Umbilical cord (tissue), 2 donors: ENCODE data around the gene CDS1. TPM values are rescaled to one million over a fixed set of nuclear protein-coding genes. Genes with fewer than 3 reads are reported as not detected.
"Not testable (repeated sequence)": the region's sequence is repeated elsewhere in the genome, so short reads cannot be mapped to it uniquely, and the experiment has no call there.

ENCODE experiments used
- DNase-seq: peaks from one replicate; pipeline ENCODE4 v3.0.0-alpha.2; 2015; ENCODE audit warnings: low spot score
- total RNA-seq: library from RNA; depleted of rRNA; stranded (reverse); fragments of >200 nt; gene quantifications from one replicate; pipeline ENCODE4 v1.2.3, GENCODE V29; 2014; ENCODE audit warnings: low replicate concordance; ENCODE audit not compliant: insufficient read depth

CDS1 gene
- total RNA-seq, 1 donor from 2014 or later, result 1.7 TPM

DNA sequence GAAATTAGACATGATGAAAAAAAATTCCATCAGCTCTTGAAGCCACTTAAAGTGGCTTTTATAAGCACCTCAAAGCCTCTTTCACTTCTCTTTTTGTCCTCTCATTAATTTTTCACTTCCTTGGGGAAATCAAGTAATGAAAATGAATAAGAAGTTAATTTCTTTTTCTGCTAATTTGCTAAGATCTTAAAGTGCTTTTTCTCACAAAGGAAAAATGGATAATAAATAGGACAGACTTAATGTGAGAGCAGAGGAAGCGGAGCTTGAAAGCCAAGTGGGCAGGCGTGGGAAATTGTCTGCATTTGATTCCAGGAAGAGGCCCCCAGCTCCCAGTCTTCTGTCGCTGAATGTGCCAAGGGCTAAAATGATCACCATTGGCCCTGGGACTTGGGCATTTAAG is 28.6 kb downstream of the CDS1 start:
- no peak for DNase-seq

DNA sequence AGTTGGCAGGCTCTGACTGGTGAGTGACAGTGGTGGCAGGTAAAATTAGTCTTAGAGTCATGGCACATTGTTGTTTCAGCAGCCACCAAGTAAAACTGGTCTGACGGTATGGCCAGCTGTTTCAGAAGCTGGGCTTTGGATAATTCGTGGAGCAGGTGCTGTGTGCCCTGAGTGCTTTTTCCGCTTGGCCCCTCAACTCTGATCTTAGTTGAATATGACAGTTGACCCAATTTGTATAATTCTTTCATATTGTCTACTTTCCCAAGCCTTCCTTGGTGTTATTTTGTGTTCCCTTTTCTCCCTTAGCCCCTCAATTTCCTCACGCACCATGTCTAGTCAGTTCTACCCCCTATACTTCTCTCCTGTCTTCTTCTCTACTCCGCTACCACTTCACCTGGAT is 32.0 kb downstream of the CDS1 start:
- no peak for DNase-seq

DNA sequence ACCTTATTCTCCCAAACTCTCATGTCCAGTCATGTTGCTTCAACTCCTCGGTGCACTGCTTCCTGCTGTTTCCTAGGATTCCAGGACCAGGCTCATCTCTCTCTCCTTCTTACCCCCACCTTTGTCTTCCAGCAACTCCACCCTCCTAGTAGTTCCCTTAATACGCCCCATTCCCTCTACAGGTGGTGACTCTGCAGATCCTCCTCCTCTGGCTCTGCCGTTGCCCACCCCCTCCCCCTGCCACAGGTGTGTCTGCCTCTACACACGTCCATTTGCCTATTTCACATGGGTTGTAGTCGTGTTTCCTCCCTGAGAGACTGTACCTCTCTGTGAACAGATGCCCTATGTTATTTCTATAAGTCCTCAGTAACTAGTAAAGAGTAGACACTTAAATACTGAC is 32.4 kb downstream of the CDS1 start:
- no peak for DNase-seq

- no peak for DNase-seq
These were observed 40.0 kb downstream of the CDS1 start for GRCh38 chr4:84622959-84623358.

- DNase-seq, result no peak
These were observed 40.7 kb downstream of the CDS1 start for GRCh38 chr4:84623661-84624060.

GRCh38 chr4:84626673-84627072 is 43.7 kb downstream of the CDS1 start:
- DNase-seq, result no peak

- no peak for DNase-seq
These were observed 48.6 kb downstream of the CDS1 start for GRCh38 chr4:84631573-84631972.

GRCh38 chr4:84632092-84632491 is 49.2 kb downstream of the CDS1 start:
- no peak for DNase-seq

DNA sequence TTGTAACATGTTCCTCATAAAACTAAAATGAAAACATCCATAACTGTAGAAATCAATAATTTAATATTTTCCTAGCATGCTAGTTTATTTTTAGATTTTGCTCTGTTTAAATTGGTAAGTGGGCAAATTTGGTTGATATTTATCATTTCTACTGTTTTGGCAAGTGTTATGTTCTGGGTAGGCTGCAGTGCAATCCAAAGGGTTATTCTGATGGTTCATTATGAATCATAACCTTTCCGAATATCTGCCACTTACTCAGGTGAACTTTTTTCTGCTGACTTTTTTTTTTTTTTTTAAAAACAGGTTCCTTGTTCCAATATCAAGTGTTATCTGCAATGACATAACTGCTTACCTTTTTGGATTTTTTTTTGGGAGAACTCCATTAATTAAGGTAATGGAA is 52.0 kb downstream of the CDS1 start:
- no peak for DNase-seq

GRCh38 chr4:84638092-84638491 is 55.2 kb downstream of the CDS1 start:
- DNase-seq, result no peak

DNA sequence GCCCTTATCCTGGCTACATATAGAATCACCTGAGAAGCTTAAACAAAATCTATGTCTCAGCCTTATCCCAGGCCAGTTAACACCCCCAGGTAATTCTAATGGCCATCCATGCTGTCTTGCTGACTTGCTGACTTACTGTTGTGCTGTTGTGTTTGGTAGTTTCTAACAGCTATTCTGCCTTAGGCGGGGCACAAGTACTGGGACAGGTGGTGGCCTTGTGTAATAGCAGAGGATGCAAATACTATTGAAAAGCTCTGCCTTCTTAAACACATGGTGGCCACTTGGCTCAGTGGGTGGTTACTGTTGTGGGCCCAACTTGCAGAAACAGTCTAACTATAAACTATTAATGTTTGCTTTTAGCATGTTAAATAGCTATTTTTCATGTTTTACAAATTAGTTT is 56.2 kb downstream of the CDS1 start:
- no peak for DNase-seq

DNA sequence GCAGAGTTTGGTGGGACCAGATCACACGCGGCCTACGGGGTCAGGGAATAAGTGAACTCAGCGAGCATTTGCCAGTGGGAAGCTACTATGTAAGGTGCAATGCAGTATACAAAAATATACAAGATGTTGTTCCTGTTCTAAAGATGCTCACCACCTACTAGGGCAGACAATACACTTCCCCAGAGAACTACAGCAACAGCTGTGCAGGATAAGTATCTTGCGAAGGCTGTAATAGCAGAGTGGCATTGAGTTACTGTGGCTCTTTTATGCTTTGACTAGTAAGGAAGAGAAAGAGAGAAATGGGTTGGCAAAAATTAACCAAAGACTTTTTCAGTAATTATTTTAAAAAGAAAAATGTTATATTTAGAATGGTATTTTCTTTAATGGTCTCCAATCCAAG is 61.2 kb downstream of the CDS1 start:
- DNase-seq, result no peak

- DNase-seq, result no peak
These were observed 64.5 kb downstream of the CDS1 start for GRCh38 chr4:84647312-84647884.

DNA sequence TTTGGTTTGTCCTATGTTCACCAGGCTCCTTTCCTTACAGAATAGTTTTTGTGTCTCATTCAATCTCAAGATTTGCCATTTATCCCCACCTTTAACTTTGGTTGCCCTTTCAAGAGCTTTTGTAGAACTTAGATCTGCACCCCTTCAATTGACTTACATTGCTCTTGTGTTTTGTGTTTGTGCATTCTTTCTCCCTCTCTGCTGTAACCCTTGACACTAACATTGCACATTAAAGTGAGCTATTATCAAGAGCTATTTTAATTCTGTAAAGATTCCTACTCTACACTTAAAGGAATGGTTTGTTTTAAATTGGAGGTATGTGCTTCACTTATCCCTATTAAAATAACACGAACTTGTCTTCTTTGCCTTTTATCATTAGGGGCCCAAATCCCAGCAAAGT is 65.3 kb downstream of the CDS1 start:
- no peak for DNase-seq

DNA sequence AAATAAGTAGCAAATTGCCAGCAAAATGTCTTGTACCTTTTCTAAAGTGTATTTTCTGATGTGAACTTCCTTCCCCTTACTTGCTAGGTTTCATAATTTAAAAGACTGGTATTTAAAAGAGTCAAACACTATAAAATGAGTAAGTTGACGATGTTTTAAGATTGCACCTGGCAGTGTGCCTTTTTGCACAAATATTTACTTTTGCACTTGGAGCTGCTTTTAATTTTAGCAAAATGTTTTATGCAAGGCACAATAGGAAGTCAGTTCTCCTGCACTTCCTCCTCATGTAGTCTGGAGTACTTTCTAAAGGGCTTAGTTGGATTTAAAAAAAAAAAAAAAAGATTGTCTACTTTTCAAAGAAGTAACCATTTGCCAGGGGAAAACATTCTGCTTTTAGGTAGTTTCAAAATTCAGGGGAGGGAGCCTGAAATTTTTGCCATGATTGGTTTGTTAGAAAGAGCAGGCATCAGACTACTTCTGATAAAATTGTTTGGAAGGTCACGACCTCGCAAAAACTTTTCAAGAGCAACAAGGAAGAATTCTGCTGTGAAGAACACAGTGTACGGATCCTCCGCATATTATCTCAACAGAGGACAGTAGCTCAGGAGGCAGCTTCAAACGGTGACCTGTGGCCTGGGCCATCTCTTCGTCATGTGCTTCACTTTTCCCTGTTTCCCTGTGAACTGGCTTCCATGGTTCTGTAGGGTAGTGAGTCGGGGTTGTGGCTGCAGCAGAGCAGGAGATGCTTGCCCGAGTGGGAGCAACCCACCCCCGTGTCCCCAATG is 66.1 kb downstream of the CDS1 start:
- no peak for DNase-seq

GRCh38 chr4:84651499-84651898 is 68.6 kb downstream of the CDS1 start:
- no peak for DNase-seq

GRCh38 chr4:84652478-84652877 is 69.6 kb downstream of the CDS1 start:
- no peak for DNase-seq

DNA sequence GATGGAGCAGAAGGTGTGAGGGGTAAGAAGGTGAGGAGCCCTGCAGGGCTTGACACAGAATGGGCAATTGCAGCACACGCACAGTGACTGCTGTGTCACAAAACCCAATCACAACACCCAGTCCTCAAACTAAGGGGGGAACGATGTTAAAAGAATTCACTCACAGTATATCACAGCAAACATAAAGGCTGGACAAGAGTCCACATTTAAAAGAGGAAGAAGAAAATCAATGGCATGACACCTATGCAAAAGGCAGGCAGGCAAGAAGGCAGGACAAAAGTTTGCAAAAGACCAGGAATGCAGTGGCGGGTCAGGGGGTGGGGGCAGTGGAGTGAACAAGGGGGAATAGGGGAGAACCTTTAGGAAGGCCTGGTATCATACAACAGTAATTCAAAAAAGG is 77.7 kb downstream of the CDS1 start:
- no peak for DNase-seq

DNA sequence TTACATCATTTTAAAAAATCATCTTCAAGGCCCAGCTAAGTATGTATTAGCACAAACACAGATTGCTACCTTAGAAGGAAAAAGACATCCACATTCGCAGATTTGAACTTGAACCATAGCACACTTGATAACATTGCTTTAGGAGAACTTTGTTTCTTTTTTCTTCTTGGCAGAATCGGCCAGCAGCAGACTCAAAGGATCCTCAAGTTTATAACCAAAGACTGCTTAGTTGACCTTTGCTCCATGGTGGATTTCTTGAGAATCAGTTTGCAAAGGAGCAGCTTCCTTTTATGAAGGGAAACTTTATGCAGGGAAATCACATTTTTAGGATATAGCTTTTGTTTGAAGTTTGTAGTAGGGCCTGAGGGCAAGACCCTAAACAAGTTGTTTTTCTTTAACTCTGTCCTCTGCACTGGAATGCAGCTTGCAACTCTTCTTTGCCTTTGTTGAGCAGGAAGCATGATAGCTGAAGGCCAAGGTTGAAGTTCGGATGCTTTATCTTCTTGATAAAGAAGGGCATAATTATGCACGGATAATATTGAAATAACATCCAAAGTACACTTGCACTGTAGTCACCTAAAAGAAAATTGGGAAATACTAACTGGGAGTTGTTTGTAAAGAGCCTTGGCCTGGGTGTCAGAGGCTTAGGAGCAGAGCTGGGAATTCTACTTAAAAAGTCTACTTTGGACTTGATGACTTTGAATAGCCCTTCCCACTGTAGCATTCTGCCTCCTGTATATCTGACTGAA is 78.4 kb downstream of the CDS1 start:
- no peak for DNase-seq

DNA sequence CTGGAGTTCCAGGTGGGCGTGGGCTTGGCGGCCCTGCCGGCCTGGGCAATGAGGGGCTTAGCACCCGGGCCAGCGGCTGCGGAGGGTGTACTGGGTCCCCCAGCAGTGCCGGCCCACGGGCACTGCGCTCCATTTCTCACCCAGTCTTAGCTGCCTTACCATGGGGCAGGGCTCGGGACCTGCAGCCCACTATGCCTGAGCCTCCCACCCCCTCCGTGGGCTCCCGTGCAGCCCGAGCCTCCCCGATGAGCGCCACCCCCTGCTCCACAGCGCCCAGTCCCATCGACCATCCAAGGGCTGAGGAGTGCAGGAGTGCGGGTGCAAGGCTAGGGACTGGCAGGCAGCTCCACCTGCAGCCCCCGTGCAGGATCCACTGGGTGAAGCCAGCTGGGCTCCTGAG is 81.8 kb downstream of the CDS1 start:
- DNase-seq, result not testable (repeated sequence)

DNA sequence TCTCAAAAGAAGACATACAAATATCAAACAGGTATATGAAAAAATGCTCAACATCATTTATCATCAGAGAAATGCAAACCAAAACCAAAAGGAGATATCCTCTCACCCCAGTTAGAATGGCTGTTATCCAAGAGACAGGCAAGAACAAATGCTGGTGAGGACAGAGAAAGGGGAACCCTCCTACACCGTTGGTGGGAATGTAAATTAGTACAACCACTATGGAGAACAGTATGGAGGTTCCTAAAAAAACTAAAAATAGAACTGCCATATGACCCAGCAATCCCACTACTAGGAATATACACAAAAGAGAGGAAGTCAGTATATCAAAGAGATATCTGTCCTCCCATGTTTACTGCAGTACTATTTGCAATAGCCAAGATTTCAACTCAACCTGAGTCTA is 83.5 kb downstream of the CDS1 start:
- no peak for DNase-seq

GRCh38 chr4:84669201-84669600 is 86.3 kb downstream of the CDS1 start:
- DNase-seq, result no peak

DNA sequence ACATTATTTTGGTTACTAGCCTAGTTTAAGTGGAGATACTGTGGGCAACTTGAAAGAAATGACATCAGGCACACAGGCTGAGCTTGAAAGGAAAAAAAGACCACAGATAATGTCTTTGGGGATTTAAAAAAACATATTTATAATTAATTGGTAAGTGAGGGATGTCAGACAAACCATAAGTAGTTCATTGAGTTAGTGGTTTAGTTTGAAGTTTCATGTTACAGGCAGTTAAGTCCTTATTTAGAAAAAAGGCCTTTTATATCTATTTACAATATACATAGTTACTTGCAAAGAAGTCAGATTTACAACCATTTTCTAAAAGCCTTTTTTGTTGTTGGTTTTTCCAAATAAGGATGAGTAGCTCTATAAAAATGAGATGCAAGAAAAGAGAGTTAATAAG is 89.2 kb downstream of the CDS1 start:
- no peak for DNase-seq
